GM12875 (cell line): ENCODE measurements around the gene PPARGC1A.

Source experiments
- H3K4me3 ChIP-seq: one replicate; pipeline ENCODE4 v1.5.1; 2011; ENCODE audit warnings: low read depth, low read length, control low read depth
- TF ChIP-seq, protein P1 (sequence below): IDR thresholded peaks from 2 replicates; pipeline ENCODE4 v1.5.1; 2011; ENCODE audit warnings: low read depth, mild to moderate bottlenecking, control low read depth, inconsistent platforms, low read length, moderate library complexity, borderline replicate concordance; ENCODE audit not compliant: insufficient read depth

PPARGC1A gene

GRCh38 chr4:23876418-23877089, 13.3 kb downstream of the PPARGC1A start:
- H3K4me3 ChIP-seq, result no peak overlapping the region
- TF ChIP-seq, protein P1, sequence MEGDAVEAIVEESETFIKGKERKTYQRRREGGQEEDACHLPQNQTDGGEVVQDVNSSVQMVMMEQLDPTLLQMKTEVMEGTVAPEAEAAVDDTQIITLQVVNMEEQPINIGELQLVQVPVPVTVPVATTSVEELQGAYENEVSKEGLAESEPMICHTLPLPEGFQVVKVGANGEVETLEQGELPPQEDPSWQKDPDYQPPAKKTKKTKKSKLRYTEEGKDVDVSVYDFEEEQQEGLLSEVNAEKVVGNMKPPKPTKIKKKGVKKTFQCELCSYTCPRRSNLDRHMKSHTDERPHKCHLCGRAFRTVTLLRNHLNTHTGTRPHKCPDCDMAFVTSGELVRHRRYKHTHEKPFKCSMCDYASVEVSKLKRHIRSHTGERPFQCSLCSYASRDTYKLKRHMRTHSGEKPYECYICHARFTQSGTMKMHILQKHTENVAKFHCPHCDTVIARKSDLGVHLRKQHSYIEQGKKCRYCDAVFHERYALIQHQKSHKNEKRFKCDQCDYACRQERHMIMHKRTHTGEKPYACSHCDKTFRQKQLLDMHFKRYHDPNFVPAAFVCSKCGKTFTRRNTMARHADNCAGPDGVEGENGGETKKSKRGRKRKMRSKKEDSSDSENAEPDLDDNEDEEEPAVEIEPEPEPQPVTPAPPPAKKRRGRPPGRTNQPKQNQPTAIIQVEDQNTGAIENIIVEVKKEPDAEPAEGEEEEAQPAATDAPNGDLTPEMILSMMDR, result no peak

DNA sequence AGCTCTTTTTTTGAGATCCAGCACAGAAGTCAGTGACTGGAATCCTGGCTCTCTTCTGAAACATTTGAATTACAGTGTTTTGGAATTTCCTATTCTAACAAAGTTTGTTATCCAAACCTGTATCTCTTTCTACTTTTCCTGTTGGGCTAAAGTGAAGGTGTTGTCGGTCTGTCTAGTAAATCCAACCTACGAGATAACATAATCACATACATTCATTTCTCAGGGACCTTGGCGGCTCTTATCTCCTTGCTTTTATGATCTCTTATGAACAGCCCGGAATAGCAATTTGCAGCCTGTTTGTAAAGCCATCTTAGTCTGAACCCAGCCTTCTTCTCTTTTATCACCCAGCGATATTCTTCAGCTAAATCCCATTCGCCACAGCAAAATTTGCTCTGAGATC, 14.5 kb downstream of the PPARGC1A start:
- H3K4me3 ChIP-seq, result no peak overlapping the region

GRCh38 chr4:23874536-23874901, 15.3 kb downstream of the PPARGC1A start:
- H3K4me3 ChIP-seq, result no peak overlapping the region
- TF ChIP-seq, protein P1, result no peak

More for the DNA sequence above, 14.5 kb downstream of the PPARGC1A start:
- TF ChIP-seq, protein P1, result no peak

GRCh38 chr4:23873717-23874535, 15.9 kb downstream of the PPARGC1A start:
- TF ChIP-seq, protein P1, result no peak
- H3K4me3 ChIP-seq, result no peak overlapping the region

- H3K4me3 ChIP-seq, result no peak overlapping the region
- TF ChIP-seq, protein P1, result no peak
Observed at GRCh38 chr4:23871426-23871825, 18.4 kb downstream of the PPARGC1A start.

GRCh38 chr4:23866450-23867075, 23.3 kb downstream of the PPARGC1A start:
- H3K4me3 ChIP-seq, result no peak overlapping the region
- TF ChIP-seq, protein P1, result no peak
